MCF 10A (cell line): ENCODE data around the gene C8A. TPM values are rescaled to one million over a fixed set of nuclear protein-coding genes. Genes with fewer than 3 reads are reported as not detected.

Experiments used
- BruUV-seq: library from RNA; stranded (reverse); fragments of 400-500 nt; replicated peaks from 2 replicates; lab custom pipeline; 2021; lab: Mats Ljungman, UMichigan
- CTCF ChIA-PET: fragments of 300-600 bp; sonication (Branson Sonifier 250); formaldehyde crosslinking; extraction: SDS; loops from one replicate; lab custom pipeline; 2021; ENCODE audit warnings: antibody characterized with exemption, inconsistent platforms; lab: Yijun Ruan, JAX
- POLR2A ChIA-PET: fragments of 300-600, 350-650 bp; sonication (Branson Sonifier 250); formaldehyde crosslinking; extraction: SDS; loops from one replicate; lab custom pipeline; 2020; ENCODE audit warnings: antibody characterized with exemption, inconsistent platforms; lab: Yijun Ruan, JAX
- DNase-seq: peaks from one replicate; pipeline ENCODE4 v3.0.0-alpha.2; 2018; ENCODE audit not compliant: unreplicated experiment
- H3K27ac Mint-ChIP-seq: one replicate; pipeline ENCODE4 v1.8.0; 2022; ENCODE audit warnings: mild to moderate bottlenecking, low read depth, mixed read lengths; ENCODE audit not compliant: unreplicated experiment
- H3K27me3 Mint-ChIP-seq: one replicate; pipeline ENCODE4 v1.8.0; 2022; ENCODE audit warnings: mixed read lengths; ENCODE audit not compliant: insufficient read depth, unreplicated experiment
- H3K36me3 Mint-ChIP-seq: one replicate; pipeline ENCODE4 v1.8.0; 2022; ENCODE audit warnings: mild to moderate bottlenecking, moderate library complexity, mixed read lengths; ENCODE audit not compliant: insufficient read depth, unreplicated experiment
- H3K4me1 Mint-ChIP-seq: one replicate; pipeline ENCODE4 v1.8.0; 2022; ENCODE audit warnings: mixed read lengths; ENCODE audit not compliant: insufficient read depth, unreplicated experiment
- H3K4me3 Mint-ChIP-seq: one replicate; pipeline ENCODE4 v1.8.0; 2022; ENCODE audit warnings: mild to moderate bottlenecking, moderate library complexity, mixed read lengths; ENCODE audit not compliant: unreplicated experiment
- H3K9me3 Mint-ChIP-seq: one replicate; pipeline ENCODE4 v1.8.0; 2022; ENCODE audit warnings: mixed read lengths; ENCODE audit not compliant: unreplicated experiment
- intact Hi-C: fragments of 100-400 bp; cut with micrococcal nuclease; formaldehyde crosslinking; loops from 2 replicates; pipeline ENCODE4 v1.14.1; 2022
- total RNA-seq: library from RNA; stranded (reverse); gene quantifications from 2 replicates; pipeline ENCODE4 v1.2.3, GENCODE V29; 2022
- TF ChIP-seq, protein P1 (sequence below): fragments of 200-600 bp; IDR thresholded peaks from one replicate; pipeline ENCODE4 v1.8.0; 2022; ENCODE audit warnings: antibody characterized with exemption, mild to moderate bottlenecking; ENCODE audit not compliant: unreplicated experiment

The C8A gene
- total RNA-seq, 1 experiment from 2014 or later: not detected

DNA sequence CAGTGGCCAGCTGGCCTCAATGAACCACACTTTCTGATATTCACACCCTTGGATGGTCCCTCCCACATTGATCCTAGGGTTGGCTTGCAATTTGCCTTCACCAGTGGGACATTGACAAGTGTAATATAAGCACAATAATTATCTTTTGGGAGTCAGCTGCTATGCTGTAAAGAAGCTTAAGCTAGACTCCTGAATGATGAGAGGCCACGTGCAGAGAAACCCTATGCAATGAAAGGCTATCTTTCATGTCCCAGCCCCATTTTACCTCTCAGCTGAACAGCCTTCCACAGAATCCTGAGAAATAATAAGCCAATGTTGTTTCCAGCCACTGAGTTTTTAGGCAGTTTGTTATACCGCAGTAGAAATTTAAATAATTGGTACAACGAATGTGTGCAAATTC, 11.1 kb upstream of the C8A start:
- ChIA-PET POLR2A (no interaction called here), CTCF (no interaction called here)
- Mint-ChIP-seq H3K9me3 (no peaks in the 10 kb centered on the region), H3K4me1 (no peaks in the 10 kb centered on the region), H3K27ac (no peak overlapping the region), H3K4me3 (no peak overlapping the region), H3K36me3 (no peaks in the 10 kb centered on the region), H3K27me3 (no peaks in the 10 kb centered on the region)
- BruUV-seq: no TSS peak
- no peak for DNase-seq
- TF ChIP-seq, protein P1, sequence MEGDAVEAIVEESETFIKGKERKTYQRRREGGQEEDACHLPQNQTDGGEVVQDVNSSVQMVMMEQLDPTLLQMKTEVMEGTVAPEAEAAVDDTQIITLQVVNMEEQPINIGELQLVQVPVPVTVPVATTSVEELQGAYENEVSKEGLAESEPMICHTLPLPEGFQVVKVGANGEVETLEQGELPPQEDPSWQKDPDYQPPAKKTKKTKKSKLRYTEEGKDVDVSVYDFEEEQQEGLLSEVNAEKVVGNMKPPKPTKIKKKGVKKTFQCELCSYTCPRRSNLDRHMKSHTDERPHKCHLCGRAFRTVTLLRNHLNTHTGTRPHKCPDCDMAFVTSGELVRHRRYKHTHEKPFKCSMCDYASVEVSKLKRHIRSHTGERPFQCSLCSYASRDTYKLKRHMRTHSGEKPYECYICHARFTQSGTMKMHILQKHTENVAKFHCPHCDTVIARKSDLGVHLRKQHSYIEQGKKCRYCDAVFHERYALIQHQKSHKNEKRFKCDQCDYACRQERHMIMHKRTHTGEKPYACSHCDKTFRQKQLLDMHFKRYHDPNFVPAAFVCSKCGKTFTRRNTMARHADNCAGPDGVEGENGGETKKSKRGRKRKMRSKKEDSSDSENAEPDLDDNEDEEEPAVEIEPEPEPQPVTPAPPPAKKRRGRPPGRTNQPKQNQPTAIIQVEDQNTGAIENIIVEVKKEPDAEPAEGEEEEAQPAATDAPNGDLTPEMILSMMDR: no peak
- intact Hi-C loops: no loop called here

DNA sequence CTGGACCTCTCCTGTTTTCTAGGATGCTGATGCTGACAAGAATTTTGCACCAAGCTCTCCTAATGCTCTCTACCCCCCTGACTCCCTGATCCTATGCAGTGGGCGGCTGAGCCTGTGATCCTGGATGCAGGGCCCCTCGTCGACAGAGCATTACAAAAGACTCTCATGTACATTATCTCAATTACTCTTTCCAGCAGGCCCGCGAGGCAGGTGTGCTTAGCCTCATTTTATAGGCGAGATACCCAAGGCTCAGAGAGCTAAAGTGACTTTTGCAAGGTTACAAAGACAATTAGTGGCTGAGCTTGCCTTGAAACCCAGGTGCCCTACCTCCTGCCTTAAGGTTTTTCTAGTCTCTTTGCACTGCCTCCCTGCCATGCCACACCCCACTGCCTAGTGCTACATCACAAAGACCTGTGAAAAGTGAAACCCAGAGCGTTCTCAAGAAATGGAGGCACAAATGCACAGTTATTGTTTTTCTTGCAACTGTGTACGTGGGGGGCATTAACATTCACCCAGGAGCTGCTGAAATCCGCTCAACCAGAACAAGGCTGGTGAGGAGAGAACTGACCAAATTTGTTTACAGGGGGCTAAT, 10.0 kb upstream of the C8A start:
- H3K4me3 Mint-ChIP-seq: no peak overlapping the region
- TF ChIP-seq, protein P1: no peak
- H3K4me1 Mint-ChIP-seq: no peaks in the 10 kb centered on the region
- CTCF ChIA-PET: interaction anchor here (0.7 to 1.1 kb wide), 2 partner anchors 13 to 1202 kb away, joined by 3 to 4 read pairs; no protein-coding TSS in a partner anchor
- intact Hi-C loops: no loop called here
- H3K9me3 Mint-ChIP-seq: no peaks in the 10 kb centered on the region
- no peak overlapping the region for H3K27ac Mint-ChIP-seq
- DNase-seq: no peak
- H3K27me3 Mint-ChIP-seq: no peaks in the 10 kb centered on the region
- BruUV-seq: no TSS peak
- no peaks in the 10 kb centered on the region for H3K36me3 Mint-ChIP-seq
- POLR2A ChIA-PET: no interaction called here

DNA sequence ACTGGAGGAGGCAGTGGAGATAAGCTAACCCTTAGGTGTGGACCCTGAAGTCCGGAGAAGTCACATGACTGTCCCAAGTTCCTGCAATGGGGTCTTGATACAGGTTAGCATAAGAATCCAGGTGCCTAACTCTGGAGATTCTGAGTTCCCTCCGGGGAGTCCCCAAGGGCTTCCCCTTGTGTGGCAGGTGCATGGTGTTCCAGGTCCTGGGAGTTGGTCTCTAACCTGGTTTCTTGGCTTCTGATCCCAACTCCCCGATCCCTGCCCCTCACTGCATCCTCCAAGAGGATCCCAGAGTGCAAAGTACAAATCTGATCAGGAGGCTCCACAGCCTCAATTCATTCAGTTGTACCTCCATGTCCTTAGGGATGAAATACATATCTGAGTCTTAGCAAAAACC, 9.3 kb upstream of the C8A start:
- TF ChIP-seq, protein P1: no peak
- intact Hi-C loops: no loop called here
- ChIA-PET CTCF (interaction anchor here (0.7 to 1.2 kb wide), 2 partner anchors 14 to 1201 kb away, joined by 3 to 6 read pairs; no protein-coding TSS in a partner anchor), POLR2A (no interaction called here)
- no peaks in the 10 kb centered on the region for H3K4me1 Mint-ChIP-seq
- DNase-seq: no peak
- no TSS peak for BruUV-seq
- no peak overlapping the region for H3K4me3 Mint-ChIP-seq
- H3K27me3 Mint-ChIP-seq: no peaks in the 10 kb centered on the region
- no peaks in the 10 kb centered on the region for H3K36me3 Mint-ChIP-seq
- H3K9me3 Mint-ChIP-seq: no peaks in the 10 kb centered on the region
- no peak overlapping the region for H3K27ac Mint-ChIP-seq

DNA sequence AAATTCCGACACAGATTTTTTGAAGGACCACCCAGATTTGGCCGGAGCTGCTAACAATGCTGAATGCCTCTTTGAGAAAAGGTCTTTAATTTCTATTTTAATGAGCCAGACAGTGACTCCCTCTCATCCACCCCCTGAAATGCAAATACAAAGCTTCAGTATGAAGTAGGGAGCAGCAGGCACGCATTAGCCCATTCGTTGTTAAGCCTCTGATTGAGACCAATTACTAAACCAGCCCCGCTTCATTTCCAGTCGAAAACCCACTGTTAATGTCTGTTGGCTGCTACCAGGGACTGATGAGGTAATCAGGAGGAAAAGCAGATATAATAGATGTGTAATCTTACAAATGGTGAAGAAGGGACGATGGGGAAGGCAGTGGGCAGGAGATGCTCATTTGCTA, 4.8 kb upstream of the C8A start:
- TF ChIP-seq, protein P1: no peak
- H3K4me3 Mint-ChIP-seq: no peak overlapping the region
- H3K27ac Mint-ChIP-seq: no peak overlapping the region
- peaks cover 13% of the 10 kb centered on the region for H3K27me3 Mint-ChIP-seq
- CTCF ChIA-PET: interaction anchor here (0.6 kb wide), 1 partner anchor 211 kb away, joined by 5 read pairs; no protein-coding TSS in a partner anchor
- POLR2A ChIA-PET: no interaction called here
- H3K4me1 Mint-ChIP-seq: no peaks in the 10 kb centered on the region
- H3K9me3 Mint-ChIP-seq: no peaks in the 10 kb centered on the region
- H3K36me3 Mint-ChIP-seq: peaks cover 4% of the 10 kb centered on the region
- intact Hi-C loops: no loop called here
- DNase-seq: no peak
- BruUV-seq: no TSS peak
